ENCODE results near the gene AMOTL1. TPM values are rescaled to one million over a fixed set of nuclear protein-coding genes. Genes with fewer than 3 reads are reported as not detected.

The AMOTL1 gene
- total and polyA plus RNA-seq, 12 donors: 3.0 to 26.7 (median 19.5) TPM

DNA sequence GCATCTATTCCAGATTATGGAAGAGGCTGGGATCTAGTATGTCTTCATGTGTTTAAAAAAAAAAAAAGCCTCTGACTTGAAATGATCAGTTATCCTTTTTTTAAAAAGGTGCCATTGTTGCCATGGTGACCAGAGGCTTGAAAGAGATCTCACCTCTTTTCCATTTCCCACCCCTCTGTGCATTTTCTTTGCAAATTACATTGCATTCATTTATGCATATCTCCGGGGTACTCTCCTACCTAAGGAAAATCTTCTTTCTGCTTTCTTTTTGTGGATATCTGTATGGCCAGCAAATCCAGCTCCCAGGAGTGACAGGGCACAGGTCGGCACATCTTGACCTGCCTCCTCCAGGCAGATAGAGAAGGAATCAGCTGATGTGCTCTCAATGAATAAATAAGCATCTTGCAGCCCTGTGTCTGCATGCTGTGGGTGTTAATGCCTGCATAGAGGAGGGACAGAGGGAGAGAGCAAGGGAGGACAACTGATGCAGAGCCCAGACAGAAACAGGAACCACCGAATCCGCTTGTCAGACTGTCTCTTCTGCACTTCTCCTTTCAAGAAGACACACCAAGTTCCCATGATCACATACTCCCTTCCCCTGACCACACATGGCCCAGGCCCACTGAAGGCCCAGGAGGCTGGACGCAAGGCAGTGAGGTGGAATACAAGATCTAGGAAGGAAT is 154.3 kb downstream of the AMOTL1 start:
- intact Hi-C loops (cut with DNase I): no loop called here
- TF ChIP-seq CTCF (IDR thresholded peaks at IDR 0.05) (no peak), POLR2A (IDR thresholded peaks at IDR 0.05) (no peak)
- Histone ChIP-seq H3K36me3 (replicated peaks in 1 of 2) (no peaks in the 10 kb centered on the region), H3K27ac (no peak overlapping the region), H3K9me3 (replicated peaks in 1 of 3) (no peaks in the 10 kb centered on the region), H3K4me1 (replicated peaks in 1 of 2) (peaks cover 5 to 25% of the 10 kb centered on the region in 2 donors), H3K4me3 (no peak overlapping the region), H3K27me3 (no peaks in the 10 kb centered on the region)
- 65 to 77% (median 71%) methylated on average over 5 of the region's 5 CpGs for WGBS, 4 donors
- DNase-seq: peak in 1 of 7 donors; percentile 31

DNA sequence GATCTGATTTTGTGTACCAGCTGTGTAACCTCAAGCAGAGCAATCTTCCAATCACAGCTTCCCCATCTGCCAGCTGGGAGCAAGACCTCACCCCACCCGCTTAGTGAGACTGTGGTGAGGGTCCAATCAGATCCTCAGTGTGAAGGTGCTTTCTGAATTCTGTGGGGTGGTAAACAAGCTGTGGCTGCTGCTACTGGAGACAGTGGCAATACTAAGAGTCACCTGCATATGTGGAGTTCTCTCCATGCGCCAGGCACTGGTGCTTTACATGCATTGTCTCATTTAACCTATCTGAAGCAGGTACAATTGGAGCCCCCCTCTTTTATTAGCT is 154.8 kb downstream of the AMOTL1 start:
- Histone ChIP-seq H3K4me1 (replicated peaks in 1 of 2) (peaks cover 10 to 30% of the 10 kb centered on the region in 2 donors), H3K9me3 (replicated peaks in 1 of 3) (no peaks in the 10 kb centered on the region), H3K4me3 (no peak overlapping the region), H3K27ac (no peak overlapping the region), H3K27me3 (no peaks in the 10 kb centered on the region), H3K36me3 (replicated peaks in 1 of 2) (no peaks in the 10 kb centered on the region)
- 85 to 93% (median 91%) methylated on average over 2 of the region's 2 CpGs for WGBS, 4 donors
- intact Hi-C loops (cut with DNase I): no loop called here
- TF ChIP-seq CTCF (IDR thresholded peaks at IDR 0.05): no peak
- no peak for TF ChIP-seq POLR2A (IDR thresholded peaks at IDR 0.05)
- no peak for DNase-seq

- no peak for TF ChIP-seq POLR2A (IDR thresholded peaks at IDR 0.05)
- no peak for TF ChIP-seq CTCF (IDR thresholded peaks at IDR 0.05)
- intact Hi-C loops (cut with DNase I): no loop called here
- no peak overlapping the region for H3K27ac ChIP-seq
Measured at GRCh38 chr11:94924171-94924572, 156.0 kb downstream of the AMOTL1 start.

GRCh38 chr11:94924612-94925011 is 156.5 kb downstream of the AMOTL1 start:
- WGBS, 4 donors: 55 to 62% (median 58%) methylated on average over 5 of the region's 5 CpGs
- H3K4me1 ChIP-seq (replicated peaks in 1 of 2): peaks cover 10 to 38% of the 10 kb centered on the region in 2 donors
- H3K4me3 ChIP-seq: no peak overlapping the region
- no peaks in the 10 kb centered on the region for H3K36me3 ChIP-seq (replicated peaks in 1 of 2)
- intact Hi-C loops (cut with DNase I): no loop called here
- TF ChIP-seq POLR2A (IDR thresholded peaks at IDR 0.05) (no peak), CTCF (IDR thresholded peaks at IDR 0.05) (no peak)
- no peak for DNase-seq
- H3K9me3 ChIP-seq (replicated peaks in 1 of 3): no peaks in the 10 kb centered on the region
- no peaks in the 10 kb centered on the region for H3K27me3 ChIP-seq
- peak overlapping the region in 2 of 5 donors; percentile 3 to 44 for H3K27ac ChIP-seq

More at GRCh38 chr11:94924171-94924572, 156.0 kb downstream of the AMOTL1 start:
- Histone ChIP-seq H3K9me3 (replicated peaks in 1 of 3) (no peaks in the 10 kb centered on the region), H3K4me3 (no peak overlapping the region), H3K27me3 (no peaks in the 10 kb centered on the region), H3K36me3 (replicated peaks in 1 of 2) (no peaks in the 10 kb centered on the region), H3K4me1 (replicated peaks in 1 of 2) (peaks cover 10 to 38% of the 10 kb centered on the region in 2 donors)
- DNase-seq: no peak
- WGBS, 4 donors: 46 to 74% (median 60%) methylated on average over 5 to 6 of the region's 6 CpGs

Measured in adrenal gland (tissue), 12 donors.